SH-SY5Y (cell line): ENCODE measurements around the gene PIM1.

Source experiments
- GATA2 ChIP-seq: IDR thresholded peaks from 2 replicates; pipeline ENCODE4 v1.6.1; 2011; ENCODE audit warnings: mild to moderate bottlenecking, low read depth, low read length
- GATA3 ChIP-seq: IDR thresholded peaks from 2 replicates; pipeline ENCODE4 v1.6.1; 2011; ENCODE audit warnings: low read depth, mild to moderate bottlenecking, low read length, moderate library complexity

Gene PIM1

GRCh38 chr6:37134036-37134395, 35.9 kb upstream of the PIM1 start:
- no peak for TF ChIP-seq GATA2
- TF ChIP-seq GATA3, result no peak

GRCh38 chr6:37134396-37135191, 35.4 kb upstream of the PIM1 start:
- no peak for TF ChIP-seq GATA2

GRCh38 chr6:37135835-37136694, 33.9 kb upstream of the PIM1 start:
- TF ChIP-seq GATA2 (no peak), GATA3 (no peak)

GRCh38 chr6:37136821-37137200, 33.1 kb upstream of the PIM1 start:
- TF ChIP-seq GATA2, result no peak
- TF ChIP-seq GATA3, result no peak

- TF ChIP-seq GATA3 (no peak), GATA2 (no peak)
These were observed 32.5 kb upstream of the PIM1 start for GRCh38 chr6:37137201-37138090.

- TF ChIP-seq GATA2 (no peak), GATA3 (no peak)
These were observed 31.1 kb upstream of the PIM1 start for GRCh38 chr6:37138856-37139229.

- TF ChIP-seq GATA3, result no peak
- TF ChIP-seq GATA2, result no peak
These were observed 30.6 kb upstream of the PIM1 start for GRCh38 chr6:37139230-37139962.

GRCh38 chr6:37140145-37140544, 29.8 kb upstream of the PIM1 start:
- TF ChIP-seq GATA2 (no peak), GATA3 (no peak)

- TF ChIP-seq GATA2 (no peak), GATA3 (no peak)
These were observed 28.5 kb upstream of the PIM1 start for GRCh38 chr6:37141281-37142049.

- no peak for TF ChIP-seq GATA3
- TF ChIP-seq GATA2, result no peak
These were observed 27.8 kb upstream of the PIM1 start for GRCh38 chr6:37142050-37142614.

GRCh38 chr6:37143585-37143984, 26.4 kb upstream of the PIM1 start:
- no peak for TF ChIP-seq GATA2
- TF ChIP-seq GATA3, result no peak

GRCh38 chr6:37145443-37145842, 24.5 kb upstream of the PIM1 start:
- TF ChIP-seq GATA3 (no peak), GATA2 (no peak)
